ENCODE data around the gene CC2D1B.
"Not testable (repeated sequence)": the region's sequence is repeated elsewhere in the genome, so short reads cannot be mapped to it uniquely, and the experiment has no call there.

CC2D1B gene, protein sequence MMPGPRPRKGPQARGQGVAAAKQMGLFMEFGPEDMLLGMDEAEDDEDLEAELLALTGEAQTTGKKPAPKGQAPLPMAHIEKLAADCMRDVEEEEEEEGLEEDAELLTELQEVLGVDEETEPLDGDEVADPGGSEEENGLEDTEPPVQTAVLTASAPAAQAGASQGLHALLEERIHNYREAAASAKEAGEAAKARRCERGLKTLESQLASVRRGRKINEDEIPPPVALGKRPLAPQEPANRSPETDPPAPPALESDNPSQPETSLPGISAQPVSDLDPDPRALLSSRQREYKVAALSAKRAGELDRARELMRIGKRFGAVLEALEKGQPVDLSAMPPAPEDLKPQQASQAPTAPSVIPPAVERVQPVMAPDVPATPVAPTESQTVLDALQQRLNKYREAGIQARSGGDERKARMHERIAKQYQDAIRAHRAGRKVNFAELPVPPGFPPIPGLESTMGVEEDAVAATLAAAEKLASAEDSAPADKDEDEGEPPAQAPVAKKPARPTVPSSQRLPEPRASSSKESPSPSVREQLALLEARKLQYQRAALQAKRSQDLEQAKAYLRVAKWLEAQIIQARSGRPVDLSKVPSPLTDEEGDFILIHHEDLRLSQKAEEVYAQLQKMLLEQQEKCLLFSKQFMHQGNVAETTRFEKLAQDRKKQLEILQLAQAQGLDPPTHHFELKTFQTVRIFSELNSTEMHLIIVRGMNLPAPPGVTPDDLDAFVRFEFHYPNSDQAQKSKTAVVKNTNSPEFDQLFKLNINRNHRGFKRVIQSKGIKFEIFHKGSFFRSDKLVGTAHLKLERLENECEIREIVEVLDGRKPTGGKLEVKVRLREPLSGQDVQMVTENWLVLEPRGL

DNA sequence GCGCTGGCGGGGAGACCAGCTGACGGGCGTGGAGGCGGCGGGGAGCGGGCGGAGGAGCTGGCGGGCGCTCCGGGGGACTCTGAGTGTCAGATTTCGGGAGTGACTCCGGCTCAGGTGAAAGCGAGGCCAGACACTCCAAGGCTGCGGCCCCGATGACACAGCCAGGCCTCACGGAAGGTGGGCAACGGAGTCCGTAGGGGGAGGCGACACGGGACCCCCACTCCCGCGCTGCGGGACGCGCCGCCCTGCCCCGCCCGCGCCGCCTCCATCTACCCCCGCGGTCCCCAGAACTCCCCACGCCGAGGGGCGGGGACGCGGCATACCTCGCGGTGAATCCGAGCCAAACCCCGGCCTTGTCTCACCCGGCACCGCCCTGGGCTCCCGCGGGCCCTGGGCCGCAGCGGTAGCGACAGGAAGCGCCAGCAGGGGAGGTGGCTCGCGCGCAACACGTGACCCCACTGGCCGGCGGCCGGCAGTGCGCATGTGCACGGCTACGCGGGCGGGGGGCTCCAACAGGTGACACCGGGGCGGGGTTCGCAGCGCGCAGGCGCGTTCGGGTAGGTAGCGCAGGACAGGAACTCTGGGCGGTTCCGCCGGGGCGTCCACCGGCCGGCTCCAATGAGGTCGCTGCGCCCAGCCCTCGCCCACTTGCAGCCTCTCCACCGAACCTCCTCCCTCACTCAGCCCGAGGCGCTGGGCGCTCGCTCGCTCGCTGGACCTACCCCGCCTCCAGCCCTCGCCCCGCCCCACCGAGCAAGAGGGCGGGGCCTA is at the start of gene CC2D1B:
Gene CC2D1B, minus strand, starts transcription at position 460 of the 771 bp plus-strand sequence. CDS start 1,585 bp downstream, outside the sequence.
- DNase-seq (ENCODE audit: low read depth in 2 of 2), result peak; percentile 99 to 100

DNA sequence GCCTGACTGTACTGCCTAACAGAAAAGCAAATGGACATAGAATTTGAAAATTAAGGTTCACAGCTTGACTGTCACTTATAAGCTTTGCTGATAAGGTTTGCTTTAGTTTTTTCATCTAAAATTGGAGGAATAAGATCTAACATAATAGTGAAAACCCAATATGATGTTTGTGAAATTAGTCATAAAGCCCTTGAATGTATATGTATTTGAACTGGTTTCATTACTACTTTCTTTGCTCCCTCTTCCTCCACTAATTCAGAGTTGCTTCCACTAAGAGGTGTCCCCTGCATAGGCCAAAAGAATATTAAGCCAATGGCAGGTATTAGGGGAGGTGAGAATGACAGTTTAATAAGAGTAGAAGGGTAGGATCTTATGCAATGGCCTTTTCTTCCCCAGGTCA is 48.9 kb upstream of the CC2D1B start:
- DNase-seq (ENCODE audit: low read depth in 2 of 2), result no peak

DNA sequence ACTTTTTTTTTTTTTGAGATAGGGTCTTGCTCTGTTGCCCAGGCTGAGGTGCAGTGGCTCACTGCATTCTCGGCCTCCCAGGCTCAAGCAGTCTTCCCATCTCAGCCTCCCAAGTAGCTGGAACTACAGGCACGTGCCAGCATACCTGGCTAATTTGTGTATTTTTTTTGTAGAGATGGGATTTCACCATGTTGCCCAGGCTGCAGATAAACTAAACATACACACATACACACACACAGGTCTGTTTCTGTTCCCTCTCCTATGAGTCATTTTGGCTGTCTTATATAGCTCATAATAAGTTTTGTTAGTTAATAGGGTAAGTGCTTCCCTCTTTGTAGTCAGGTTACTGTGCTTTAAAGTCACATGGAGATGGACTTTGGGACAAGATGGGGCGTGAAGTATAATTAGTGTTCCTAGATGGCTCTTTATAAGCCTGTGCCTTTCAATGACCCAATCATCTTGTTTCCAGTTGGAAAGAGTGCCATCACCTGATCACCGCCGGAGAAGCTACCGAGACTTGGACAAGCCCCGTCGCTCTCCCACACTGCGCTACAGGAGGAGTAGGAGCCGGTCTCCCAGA is 47.5 kb upstream of the CC2D1B start:
- DNase-seq (ENCODE audit: low read depth in 2 of 2), result no peak

GRCh38 chr1:52404975-52405338 is 39.0 kb upstream of the CC2D1B start:
- DNase-seq (ENCODE audit: low read depth in 2 of 2), result no peak

GRCh38 chr1:52404116-52404974 is 38.3 kb upstream of the CC2D1B start, which contains the start of the genes ORC1 and PRPF38A:
Gene ORC1, minus strand, starts transcription at chr1:52404423. Its CDS starts 2,200 bp downstream, at chr1:52402223.
Gene PRPF38A, plus strand, starts transcription at chr1:52404602. Its CDS starts 148 bp downstream, at chr1:52404750.
- DNase-seq (ENCODE audit: low read depth in 2 of 2), result peak; percentile 92

DNA sequence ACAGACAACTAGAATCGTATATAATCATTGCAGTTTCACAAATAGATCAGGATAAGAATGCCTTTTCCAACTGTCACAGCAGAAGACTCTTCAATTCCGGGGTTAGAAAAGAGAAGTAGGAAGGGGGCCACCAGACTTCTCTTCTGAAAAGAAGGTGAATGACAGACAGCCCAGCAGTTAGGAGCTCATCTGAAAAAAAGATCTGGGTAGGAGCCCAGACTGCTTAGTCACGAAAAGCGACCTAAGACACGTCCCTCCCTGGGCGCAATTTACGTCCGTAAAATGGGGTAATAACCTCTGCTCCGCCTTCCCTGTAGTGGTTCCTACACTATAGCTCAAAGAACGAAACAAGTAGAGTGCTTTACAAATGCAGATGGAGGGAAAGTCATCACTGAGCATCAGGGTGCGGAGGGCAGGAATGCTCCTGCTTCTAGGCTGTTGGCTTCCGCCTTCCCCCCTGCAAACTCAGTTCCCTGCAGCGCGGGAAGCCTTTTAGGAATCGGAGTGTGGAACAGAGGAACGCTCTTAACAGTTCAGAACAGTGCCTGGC is 37.6 kb upstream of the CC2D1B start:
- peak in 1 of 2 donors; percentile 35 for DNase-seq (ENCODE audit: low read depth in 2 of 2)

DNA sequence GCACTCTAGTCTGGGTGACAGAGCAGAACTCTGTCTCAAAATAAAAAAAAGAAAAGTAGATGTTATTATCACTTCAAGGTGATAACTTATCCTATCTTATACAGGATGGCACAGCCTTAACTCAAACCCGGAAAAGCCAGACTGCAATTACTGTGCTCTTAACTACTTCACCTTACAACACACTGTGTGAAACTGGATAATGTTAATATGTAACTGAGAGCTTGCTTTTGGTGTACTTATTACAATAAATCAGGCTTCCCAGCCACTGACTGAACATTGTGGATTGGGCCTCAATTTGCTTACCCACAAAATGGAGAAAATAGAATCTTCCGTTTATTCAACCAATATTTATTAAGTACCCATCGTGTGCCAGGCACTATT is 36.8 kb upstream of the CC2D1B start:
- DNase-seq (ENCODE audit: low read depth in 2 of 2), result no peak

DNA sequence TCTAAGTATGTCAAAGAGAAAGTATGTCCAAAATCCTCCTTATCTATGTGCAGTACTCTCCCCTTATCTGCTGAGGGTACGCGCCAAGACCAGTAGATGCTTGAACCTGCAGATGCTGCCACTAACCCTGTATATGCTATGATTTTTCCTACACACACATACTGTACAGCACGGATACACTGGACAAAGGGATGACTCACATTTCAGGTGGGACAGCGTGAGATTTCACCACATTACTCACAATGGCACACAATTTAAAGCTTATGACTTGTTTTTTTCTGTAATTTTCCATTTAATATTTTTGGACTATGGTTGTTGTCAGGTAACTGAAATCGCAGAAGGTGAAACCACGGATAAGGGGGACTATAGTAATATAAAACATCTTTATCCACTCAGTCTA is 34.1 kb upstream of the CC2D1B start:
- no peak for DNase-seq (ENCODE audit: low read depth in 2 of 2)

DNA sequence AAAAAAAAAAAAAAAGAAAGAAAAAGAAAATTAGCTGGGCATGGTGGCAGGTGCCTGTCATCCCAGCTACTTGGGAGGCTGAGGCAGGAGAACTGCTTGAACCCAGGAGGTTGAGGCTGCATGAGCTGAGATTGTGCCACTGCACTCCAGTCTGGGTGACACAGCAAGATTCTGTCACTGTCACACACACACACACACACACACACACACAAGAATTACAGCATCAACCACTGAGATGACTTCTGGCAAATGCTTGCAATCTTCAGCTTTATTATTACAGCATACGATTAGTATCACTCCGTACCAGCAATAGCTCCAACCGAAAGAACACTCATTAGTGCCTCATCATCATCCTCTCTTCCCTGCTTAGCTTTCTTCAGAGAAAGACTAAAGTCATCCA is 33.6 kb upstream of the CC2D1B start:
- DNase-seq (ENCODE audit: low read depth in 2 of 2), result no peak

GRCh38 chr1:52393174-52393573 is 27.2 kb upstream of the CC2D1B start:
- no peak for DNase-seq (ENCODE audit: low read depth in 2 of 2)

DNA sequence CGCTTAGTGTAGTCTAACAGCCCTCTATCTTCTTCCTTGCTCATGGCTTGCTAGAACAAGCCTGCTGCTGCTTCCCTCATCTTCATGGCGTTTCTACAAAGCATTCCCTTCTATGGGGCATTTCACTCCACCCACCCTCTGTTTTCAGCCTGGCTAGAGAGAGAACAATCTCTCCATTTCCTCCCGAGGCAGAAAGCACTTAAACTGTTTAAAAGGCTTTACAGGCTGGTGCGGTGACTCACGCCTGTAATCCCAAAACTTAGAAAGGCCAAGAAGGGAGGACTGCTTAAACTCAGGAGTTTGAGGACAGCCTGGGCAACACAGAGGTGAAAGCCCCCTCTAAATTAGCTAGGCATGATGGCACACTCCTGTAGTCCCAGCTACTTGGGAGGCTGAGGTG is 20.5 kb upstream of the CC2D1B start:
- DNase-seq (ENCODE audit: low read depth in 2 of 2), result no peak

GRCh38 chr1:52385376-52385775 is 19.4 kb upstream of the CC2D1B start:
- DNase-seq (ENCODE audit: low read depth in 2 of 2), result no peak

GRCh38 chr1:52369851-52370250 is 3.8 kb upstream of the CC2D1B start:
- not testable (repeated sequence) for DNase-seq (ENCODE audit: low read depth in 2 of 2)

DNA sequence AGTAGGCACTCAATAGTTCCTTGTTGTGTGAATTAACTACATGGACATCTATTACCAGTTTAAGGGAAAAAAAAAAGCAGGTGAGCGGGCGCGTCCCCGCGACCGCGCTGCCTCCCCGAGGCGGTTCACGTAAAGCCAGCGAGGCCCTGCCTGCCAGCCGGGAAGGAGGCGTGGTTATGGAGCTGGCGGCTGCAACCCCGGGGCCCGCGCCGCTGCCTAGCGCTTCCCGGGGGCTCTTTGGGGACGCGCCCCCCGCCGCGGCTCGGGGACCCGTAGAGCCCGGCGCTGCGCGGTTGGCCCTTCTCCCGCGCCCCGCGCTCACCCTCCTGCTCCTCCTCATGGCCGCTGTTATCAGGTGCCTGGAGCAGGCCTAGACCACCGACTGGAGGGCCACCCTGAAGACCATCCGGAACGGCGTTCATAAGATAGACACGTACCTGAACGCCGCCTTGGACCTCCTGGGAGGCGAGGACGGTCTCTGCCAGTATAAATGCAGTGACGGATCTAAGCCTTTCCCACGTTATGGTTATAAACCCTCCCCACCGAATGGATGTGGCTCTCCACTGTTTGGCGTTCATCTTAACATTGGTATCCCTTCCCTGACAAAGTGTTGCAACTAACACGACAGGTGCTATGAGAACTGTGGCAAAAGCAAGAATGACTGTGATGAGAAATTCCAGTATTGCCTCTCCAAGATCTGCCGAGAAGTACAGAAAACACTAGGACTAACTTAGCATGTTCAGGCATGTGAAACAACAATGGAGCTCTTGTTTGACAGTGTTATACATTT is 2.6 kb upstream of the CC2D1B start:
- peak; percentile 35 to 47 for DNase-seq (ENCODE audit: low read depth in 2 of 2)

DNA sequence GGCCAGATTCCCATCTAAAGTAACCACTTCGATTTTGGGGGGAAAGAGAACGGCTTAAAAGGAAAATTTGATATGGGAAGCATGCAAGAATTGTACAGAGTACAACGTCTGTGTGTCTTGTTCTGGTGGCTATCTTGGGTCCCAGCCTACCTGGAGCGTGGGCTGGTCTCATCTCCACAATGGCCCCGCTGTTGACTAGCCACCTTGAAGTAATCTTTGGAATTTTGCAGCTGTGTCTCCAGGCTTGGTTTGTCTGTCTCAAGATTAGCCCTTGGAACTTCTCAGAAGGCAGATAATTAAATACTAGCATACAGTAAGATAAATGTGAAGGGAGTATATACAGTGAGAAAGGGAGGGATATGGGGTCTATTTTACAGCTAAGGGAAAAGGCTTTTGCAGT is 1.3 kb upstream of the CC2D1B start:
- no peak for DNase-seq (ENCODE audit: low read depth in 2 of 2)

DNA sequence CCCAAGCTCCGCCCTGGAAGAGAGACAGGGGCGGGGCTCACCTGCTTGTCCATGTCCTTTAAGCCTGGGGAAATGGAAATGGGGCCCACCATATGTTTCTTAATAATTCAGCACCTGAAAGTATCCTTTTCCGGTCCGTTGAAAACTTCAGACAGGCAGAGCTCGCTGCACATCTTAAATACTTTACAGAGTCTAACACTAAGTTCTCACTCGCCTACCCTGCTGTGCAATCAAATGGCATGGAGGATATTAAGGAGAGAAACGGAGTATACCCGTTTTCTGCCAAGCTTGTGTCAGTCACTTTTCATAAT is 467 bp upstream of the CC2D1B start:
- no peak for DNase-seq (ENCODE audit: low read depth in 2 of 2)

GRCh38 chr1:52365071-52365745 is 797 bp downstream of the CC2D1B start:
- peak in 1 of 2 donors; percentile 4 for DNase-seq (ENCODE audit: low read depth in 2 of 2)

- no peak for DNase-seq (ENCODE audit: low read depth in 2 of 2)
These were observed 1.7 kb downstream of the CC2D1B start for GRCh38 chr1:52364235-52364839.

DNA sequence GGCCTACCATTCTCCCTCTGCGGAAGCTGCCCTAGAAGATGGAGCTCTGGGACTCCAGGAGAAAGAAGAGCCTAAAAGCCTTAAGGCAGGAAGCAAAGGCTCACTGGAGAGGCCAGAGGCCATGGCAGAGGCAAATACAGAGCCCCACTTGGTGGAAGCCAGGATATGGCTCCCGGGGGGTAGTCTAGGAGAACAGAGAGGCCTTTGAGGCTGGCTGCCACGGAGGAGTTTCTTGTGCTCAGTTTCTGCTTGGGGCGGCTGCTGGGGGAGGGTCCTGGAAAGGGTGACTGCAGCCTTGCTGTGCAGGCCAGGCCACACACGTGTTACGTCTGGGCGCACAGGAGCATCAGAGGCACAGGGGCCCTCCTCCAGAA is 5.4 kb downstream of the CC2D1B start:
- DNase-seq (ENCODE audit: low read depth in 2 of 2), result no peak

All from stimulated activated CD8-positive, alpha-beta memory T cell treated with anti-CD3 and anti-CD28 coated beads, Interleukin-15, amount 100 ng/mL, for 48 hours (primary cell).